Heart left ventricle (tissue), 13 donors: ENCODE measurements around the gene IFI30.

ENCODE experiments used
- CTCF ChIP-seq, 12 donors: fragments of 200-600 bp; sonication (generic) in 4 of 12; IDR thresholded peaks; one replicate each; pipeline versions ENCODE4 v1.5.0 to v1.8.0; 2018 to 2022; ENCODE audit warnings: antibody characterized with exemption in 12 of 12, mild to moderate bottlenecking in 5 of 12
- POLR2A ChIP-seq, 2 donors: fragments of 450-650 bp; IDR thresholded peaks; one replicate each; pipeline ENCODE4 v1.6.1; 2017; ENCODE audit warnings: antibody characterized with exemption in 2 of 2, mild to moderate bottlenecking in 2 of 2, moderate library complexity in 2 of 2
- donor health status: ischemic (EF 13 %, LVEDD 7.1; RV severe dilation, severe dysfunction).
- donor health status: DM: no; HTN: yes; CAD: no.
- donor health status: DM: no; HTN: no; CAD: no.
- donor health status: ischemic (EF 25% LVEDD 6.9; RV normal size, moderate dysfunction).
- donor health status: ischemic (EF 25% LVEDD 5.7; RV mildly dilated, moderate dysfunction).
- donor health status: ischemic (EF 35%, LVEDD 5.7; RV mildly dilated, moderate dysfunction).
- donor health status: nonischemic (EF 11% LVEDD 7.7; RV severe dilation, severe dysfunction).
- donor health status: DM: yes; HTN: yes; CAD: no.
- donor health status: PGD.
- donor health status: ischemic (EF 29% LVEDD 5.4; RV normal size, mild dysfunction).
- donor health status: nonischemic (EF 23%, LVEDD 6.1; RV moderate dilation, normal function).

DNA sequence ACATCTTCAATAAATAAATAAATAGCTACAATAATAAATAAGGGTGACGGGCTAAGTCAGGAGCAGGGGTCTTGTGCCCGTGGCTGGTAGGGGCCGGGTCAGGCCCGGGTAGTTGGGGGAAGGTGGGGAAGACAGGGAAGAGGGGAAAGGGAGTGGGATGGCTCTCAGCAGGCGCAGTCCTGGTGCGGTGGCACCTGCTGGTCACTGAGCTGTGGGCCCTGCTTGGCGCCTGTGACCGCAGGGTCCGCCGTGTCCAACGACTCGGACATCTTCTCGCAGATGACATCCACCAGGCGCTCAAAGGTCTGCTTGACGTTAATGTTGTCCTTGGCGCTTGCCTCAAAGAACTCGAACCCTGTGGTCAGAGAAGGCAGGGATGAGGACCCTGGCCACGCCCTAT is 23.7 kb downstream of the IFI30 start:
- TF ChIP-seq CTCF (IDR thresholded peaks at IDR 0.05), result no peak
- no peak for TF ChIP-seq POLR2A (IDR thresholded peaks at IDR 0.05)
